ENCODE data around the gene COL23A1. TPM values are rescaled to one million over a fixed set of nuclear protein-coding genes. Genes with fewer than 3 reads are reported as not detected.

COL23A1 gene
- total and polyA plus RNA-seq, 2 of the 8 experiments (the other 6 are each of a cell fraction or from before 2014, with no cell fraction given) = 3.1 to 4.7 TPM

- TF ChIP-seq SP2 (IDR thresholded peaks at IDR 0.05; ENCODE audit: low read length) = no peak
- TF ChIP-seq CHD2 (IDR thresholded peaks at IDR 0.05; ENCODE audit: low read length) = no peak
These were observed 288.6 kb downstream of the COL23A1 start (continued) for GRCh38 chr5:178301641-178302040.

Measured in H1 (cell line).